ENCODE measurements around the gene BPTF. TPM values are rescaled to one million over a fixed set of nuclear protein-coding genes. Genes with fewer than 3 reads are reported as not detected.
"Not testable (repeated sequence)": the region's sequence is repeated elsewhere in the genome, so short reads cannot be mapped to it uniquely, and the experiment has no call there.

Gene BPTF
- polyA plus RNA-seq, 1 experiment: 46.0 TPM

GRCh38 chr17:68015081-68015723, 189.9 kb downstream of the BPTF start:
- Histone ChIP-seq H3K27ac (ENCODE audit: low read depth, low read length) (no peak overlapping the region), H3K27me3 (ENCODE audit: control insufficient read depth, insufficient read depth, low read length) (peaks cover 2% of the 10 kb centered on the region), H3K4me3 (ENCODE audit: low read depth, low read length) (no peak overlapping the region), H3K9me3 (ENCODE audit: control insufficient read depth, insufficient read depth, low read length) (no peaks in the 10 kb centered on the region)
- DNase-seq (ENCODE audit: low read depth, low spot score): no peak
- CTCF ChIA-PET: no interaction called here
- POLR2A ChIA-PET: no interaction called here
- no peak for TF ChIP-seq CTCF (IDR thresholded peaks at IDR 0.05; ENCODE audit: low read depth, low read length)

- no peaks in the 10 kb centered on the region for H3K9me3 ChIP-seq (ENCODE audit: control insufficient read depth, insufficient read depth, low read length)
- H3K27me3 ChIP-seq (ENCODE audit: control insufficient read depth, insufficient read depth, low read length): peaks cover 2% of the 10 kb centered on the region
- TF ChIP-seq CTCF (IDR thresholded peaks at IDR 0.05; ENCODE audit: low read depth, low read length): no peak
- no peak for DNase-seq (ENCODE audit: low read depth, low spot score)
- H3K4me3 ChIP-seq (ENCODE audit: low read depth, low read length): no peak overlapping the region
- ChIA-PET CTCF (no interaction called here), POLR2A (interaction anchor here (0.6 kb wide), 1 partner anchor 138 kb away, joined by 6 read pairs; no protein-coding TSS in a partner anchor)
- H3K27ac ChIP-seq (ENCODE audit: low read depth, low read length): no peak overlapping the region
Measured at GRCh38 chr17:68016838-68017237, 191.5 kb downstream of the BPTF start.

- CTCF ChIA-PET: not testable (repeated sequence)
Measured at GRCh38 chr17:68018493-68018892, 193.2 kb downstream of the BPTF start.

GRCh38 chr17:68019336-68019674, 194.0 kb downstream of the BPTF start:
- H3K4me3 ChIP-seq (ENCODE audit: low read depth, low read length): no peak overlapping the region
- no peaks in the 10 kb centered on the region for H3K9me3 ChIP-seq (ENCODE audit: control insufficient read depth, insufficient read depth, low read length)
- POLR2A ChIA-PET: interaction anchor here (1.5 kb wide), 2 partner anchors 16 to 25 kb away, joined by 5 to 9 read pairs; partner anchors contain the start of gene KPNA2
- no peak for DNase-seq (ENCODE audit: low read depth, low spot score)
- CTCF ChIA-PET: interaction anchor here (0.9 to 1.8 kb wide), 4 partner anchors 8 to 182 kb away, joined by 3 to 8 read pairs (median 4); no protein-coding TSS in a partner anchor
- TF ChIP-seq CTCF (IDR thresholded peaks at IDR 0.05; ENCODE audit: low read depth, low read length): no peak
- H3K27ac ChIP-seq (ENCODE audit: low read depth, low read length): no peak overlapping the region
- peaks cover 2% of the 10 kb centered on the region for H3K27me3 ChIP-seq (ENCODE audit: control insufficient read depth, insufficient read depth, low read length)

More at GRCh38 chr17:68018493-68018892, 193.2 kb downstream of the BPTF start:
- POLR2A ChIA-PET; DNase-seq (ENCODE audit: low read depth, low spot score); H3K27me3 ChIP-seq (ENCODE audit: control insufficient read depth, insufficient read depth, low read length); H3K4me3 ChIP-seq (ENCODE audit: low read depth, low read length); H3K9me3 ChIP-seq (ENCODE audit: control insufficient read depth, insufficient read depth, low read length); H3K27ac ChIP-seq (ENCODE audit: low read depth, low read length): not testable (repeated sequence)

- ChIA-PET POLR2A (interaction anchor here (1.5 kb wide), 2 partner anchors 16 to 25 kb away, joined by 5 to 9 read pairs; partner anchors contain the start of gene KPNA2), CTCF (interaction anchor here (0.6 to 1.8 kb wide), 8 partner anchors 8 to 417 kb away, joined by 3 to 8 read pairs (median 3); no protein-coding TSS in a partner anchor)
- H3K27ac ChIP-seq (ENCODE audit: low read depth, low read length): peak overlapping the region; percentile 57
- peak; percentile 93 for DNase-seq (ENCODE audit: low read depth, low spot score)
- peak; percentile 43 for TF ChIP-seq CTCF (IDR thresholded peaks at IDR 0.05; ENCODE audit: low read depth, low read length)
- no peaks in the 10 kb centered on the region for H3K9me3 ChIP-seq (ENCODE audit: control insufficient read depth, insufficient read depth, low read length)
- peaks cover 2% of the 10 kb centered on the region for H3K27me3 ChIP-seq (ENCODE audit: control insufficient read depth, insufficient read depth, low read length)
- H3K4me3 ChIP-seq (ENCODE audit: low read depth, low read length): peak overlapping the region; percentile 66
Measured at GRCh38 chr17:68019675-68020408, 194.5 kb downstream of the BPTF start.

Data from AG04450 (cell line).